Activated CD8-positive, alpha-beta memory T cell treated with anti-CD3 and anti-CD28 coated beads, Interleukin-2, amount 50 U/mL, for 24 hours (primary cell): ENCODE results near the gene LIPE.

Experiments
- DNase-seq: peaks from one replicate; pipeline ENCODE4 v3.0.0-alpha.2; 2020; ENCODE audit errors: extremely low read depth

The LIPE gene

GRCh38 chr19:42380155-42380554 is 47.0 kb downstream of the LIPE start:
- no peak for DNase-seq

DNA sequence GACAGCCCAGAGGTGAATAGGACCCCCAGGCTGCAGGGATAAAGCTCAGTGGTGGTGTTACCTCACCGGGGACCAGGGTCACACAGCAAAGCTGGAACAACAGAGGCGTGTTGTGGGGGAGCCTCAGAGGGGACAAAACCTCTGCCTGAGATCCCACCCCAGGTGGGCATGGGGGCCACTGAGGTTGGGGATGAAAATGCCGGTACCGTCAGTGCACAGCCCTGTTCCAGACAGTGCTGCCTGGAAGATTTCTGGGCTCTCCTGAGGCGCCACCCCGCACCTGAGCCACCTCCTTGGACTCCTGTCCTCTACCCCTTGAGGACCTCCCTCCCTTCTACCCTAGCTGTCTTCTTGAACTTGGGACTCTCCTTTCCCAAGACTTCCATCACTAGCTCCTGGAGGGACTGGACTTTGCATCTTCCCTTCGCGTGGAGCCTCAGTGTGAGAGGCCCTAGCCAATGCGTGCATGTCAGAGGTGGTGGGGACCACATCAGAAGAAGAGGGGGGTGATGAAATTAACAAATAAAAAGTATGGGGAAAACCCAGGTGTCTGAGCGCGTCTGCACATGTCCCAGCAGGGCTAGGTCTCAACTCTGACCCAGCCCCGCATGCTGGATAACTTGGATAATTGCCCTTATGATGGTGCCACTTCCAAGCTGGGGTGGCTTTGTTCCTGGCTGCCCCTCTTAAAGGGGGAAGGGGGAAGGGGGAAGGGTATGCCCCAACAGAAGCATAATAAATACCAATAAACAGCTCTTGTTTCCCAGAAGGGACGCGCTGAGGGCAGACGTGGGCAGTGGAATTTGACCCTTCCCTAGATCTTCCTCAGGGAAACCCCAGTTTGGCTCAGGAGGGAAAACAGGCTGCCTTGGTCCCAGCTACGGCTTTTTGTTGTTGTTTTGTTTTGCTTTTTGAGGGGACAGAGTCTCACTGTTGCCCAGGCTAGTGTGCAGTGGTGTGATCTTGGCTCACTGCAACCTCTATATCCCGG is 48.7 kb downstream of the LIPE start:
- DNase-seq, result no peak

DNA sequence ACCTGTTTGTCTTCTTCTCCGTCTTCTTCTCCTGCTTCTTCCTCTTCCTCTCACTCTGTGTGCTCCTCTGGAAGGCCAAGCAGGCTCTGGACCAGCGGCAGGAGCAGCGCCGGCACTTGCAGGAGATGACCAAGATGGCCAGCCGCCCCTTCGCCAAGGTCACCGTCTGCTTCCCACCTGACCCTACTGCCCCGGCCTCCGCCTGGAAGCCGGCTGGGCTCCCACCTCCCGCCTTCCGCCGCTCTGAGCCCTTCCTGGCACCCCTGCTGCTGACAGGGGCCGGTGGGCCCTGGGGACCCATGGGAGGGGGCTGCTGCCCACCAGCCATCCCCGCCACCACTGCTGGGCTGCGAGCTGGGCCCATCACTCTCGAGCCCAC is 51.0 kb downstream of the LIPE start:
- no peak for DNase-seq

DNA sequence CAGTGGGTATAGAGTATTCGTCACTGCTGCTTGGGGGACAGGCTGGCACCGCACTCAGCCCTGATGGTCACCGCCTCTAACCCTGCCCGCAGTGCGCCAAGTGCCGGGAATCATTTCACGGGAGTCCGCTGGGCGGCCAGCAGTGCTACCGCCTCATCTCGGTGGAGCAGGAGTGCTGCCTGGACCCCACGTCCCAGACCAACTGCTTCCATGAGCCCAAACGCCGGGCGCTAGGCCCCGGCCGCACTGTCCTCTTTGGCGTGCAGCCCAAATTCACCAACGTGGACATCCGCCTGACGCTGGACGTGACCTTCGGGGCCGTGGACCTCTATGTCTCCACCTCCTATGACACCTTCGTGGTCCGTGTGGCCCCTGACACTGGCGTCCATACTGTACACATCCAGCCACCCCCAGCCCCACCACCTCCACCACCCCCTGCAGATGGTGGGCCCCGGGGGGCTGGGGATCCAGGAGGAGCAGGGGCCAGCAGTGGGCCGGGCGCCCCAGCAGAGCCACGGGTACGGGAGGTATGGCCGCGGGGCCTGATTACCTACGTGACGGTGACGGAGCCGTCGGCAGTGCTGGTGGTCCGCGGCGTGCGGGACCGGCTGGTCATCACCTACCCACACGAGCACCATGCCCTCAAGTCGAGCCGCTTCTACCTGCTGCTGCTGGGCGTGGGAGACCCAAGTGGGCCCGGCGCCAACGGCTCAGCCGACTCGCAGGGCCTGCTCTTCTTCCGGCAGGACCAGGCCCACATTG is 51.6 kb downstream of the LIPE start:
- DNase-seq, result no peak

GRCh38 chr19:42374826-42375376 is 52.3 kb downstream of the LIPE start:
- no peak for DNase-seq

DNA sequence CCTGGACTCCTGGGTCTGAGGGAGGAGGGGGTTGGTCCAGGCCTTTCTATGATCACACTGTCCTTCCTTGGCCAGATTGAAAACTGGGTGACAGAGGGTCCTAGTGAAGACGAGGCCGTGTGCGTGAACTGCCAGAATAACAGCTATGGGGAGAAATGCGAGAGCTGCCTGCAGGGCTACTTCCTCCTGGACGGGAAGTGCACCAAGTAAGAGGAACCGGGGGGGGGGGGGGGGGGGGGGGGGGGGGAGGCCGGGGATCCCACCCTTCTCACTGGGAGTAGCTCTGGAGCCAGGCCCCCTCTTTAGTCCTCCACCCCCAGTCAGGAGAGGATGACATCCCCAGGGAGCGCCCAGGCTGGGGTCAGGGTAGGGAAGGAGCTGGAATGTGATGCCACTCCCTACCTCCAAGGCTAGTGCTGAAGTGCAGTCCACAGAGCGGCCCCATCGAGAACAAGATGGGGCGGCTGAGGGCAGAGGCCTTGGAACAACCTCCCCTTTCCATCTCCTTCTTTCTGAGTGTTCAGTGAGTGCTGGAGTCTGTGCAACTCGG is 56.5 kb downstream of the LIPE start:
- no peak for DNase-seq

- DNase-seq, result no peak
These were observed 57.1 kb downstream of the LIPE start for GRCh38 chr19:42370068-42370520.

GRCh38 chr19:42369433-42370067 is 57.6 kb downstream of the LIPE start:
- no peak for DNase-seq

DNA sequence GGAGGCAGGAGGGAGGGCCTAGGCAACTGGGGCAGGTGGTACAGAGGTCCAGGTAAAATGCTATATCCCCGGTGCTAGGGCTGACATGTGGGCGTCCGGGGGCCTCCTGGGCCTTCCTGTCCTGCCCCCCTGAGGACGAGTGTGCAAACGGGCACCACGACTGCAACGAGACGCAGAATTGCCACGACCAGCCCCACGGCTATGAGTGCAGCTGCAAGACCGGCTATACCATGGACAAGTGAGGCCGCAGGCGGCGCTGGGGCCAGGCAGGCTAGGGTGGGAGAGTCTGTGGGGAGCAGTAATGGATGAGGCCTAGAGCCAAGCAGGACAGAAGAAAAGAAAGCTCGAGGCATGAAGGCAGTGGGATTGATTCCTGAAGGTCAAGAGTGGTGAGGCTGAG is 58.4 kb downstream of the LIPE start:
- no peak for DNase-seq

DNA sequence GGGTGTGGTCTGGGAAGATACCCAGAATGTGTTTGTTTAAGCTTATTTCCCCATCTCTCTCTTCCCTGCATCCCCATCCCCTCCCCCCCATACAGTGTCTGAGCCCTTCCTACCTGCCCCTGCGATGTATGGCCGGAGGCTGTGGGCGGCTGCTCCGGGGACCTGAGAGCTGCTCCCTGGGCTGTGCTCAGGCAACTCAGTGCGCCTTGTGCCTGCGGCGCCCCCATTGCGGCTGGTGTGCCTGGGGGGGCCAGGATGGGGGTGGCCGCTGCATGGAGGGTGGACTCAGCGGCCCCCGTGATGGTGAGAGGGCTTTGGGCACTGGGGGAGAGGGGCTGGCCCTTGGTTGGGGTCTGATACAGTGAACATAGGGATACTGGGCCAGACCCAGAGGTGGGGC is 58.8 kb downstream of the LIPE start:
- DNase-seq, result no peak

- no peak for DNase-seq
These were observed 59.3 kb downstream of the LIPE start for GRCh38 chr19:42367929-42368328.

DNA sequence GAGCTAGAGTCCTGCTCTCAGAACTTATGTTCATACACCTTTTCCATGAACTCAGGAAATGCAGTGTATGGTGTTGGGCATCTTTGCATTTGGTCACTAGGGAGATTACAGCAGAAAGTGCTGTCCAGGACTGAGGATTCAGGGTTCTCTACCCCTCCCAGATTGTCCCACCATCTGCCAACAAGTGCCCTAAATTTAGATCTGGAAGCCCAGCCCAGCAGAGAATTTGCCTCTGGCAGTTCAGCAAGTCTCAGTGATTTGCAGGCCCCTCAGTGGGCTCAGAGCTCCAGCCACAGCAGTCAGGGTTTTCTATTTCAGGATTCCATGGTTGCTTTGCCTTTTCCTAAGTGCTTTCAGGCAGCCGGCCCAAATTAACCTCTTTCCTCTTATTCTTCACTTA is 60.5 kb downstream of the LIPE start:
- no peak for DNase-seq

DNA sequence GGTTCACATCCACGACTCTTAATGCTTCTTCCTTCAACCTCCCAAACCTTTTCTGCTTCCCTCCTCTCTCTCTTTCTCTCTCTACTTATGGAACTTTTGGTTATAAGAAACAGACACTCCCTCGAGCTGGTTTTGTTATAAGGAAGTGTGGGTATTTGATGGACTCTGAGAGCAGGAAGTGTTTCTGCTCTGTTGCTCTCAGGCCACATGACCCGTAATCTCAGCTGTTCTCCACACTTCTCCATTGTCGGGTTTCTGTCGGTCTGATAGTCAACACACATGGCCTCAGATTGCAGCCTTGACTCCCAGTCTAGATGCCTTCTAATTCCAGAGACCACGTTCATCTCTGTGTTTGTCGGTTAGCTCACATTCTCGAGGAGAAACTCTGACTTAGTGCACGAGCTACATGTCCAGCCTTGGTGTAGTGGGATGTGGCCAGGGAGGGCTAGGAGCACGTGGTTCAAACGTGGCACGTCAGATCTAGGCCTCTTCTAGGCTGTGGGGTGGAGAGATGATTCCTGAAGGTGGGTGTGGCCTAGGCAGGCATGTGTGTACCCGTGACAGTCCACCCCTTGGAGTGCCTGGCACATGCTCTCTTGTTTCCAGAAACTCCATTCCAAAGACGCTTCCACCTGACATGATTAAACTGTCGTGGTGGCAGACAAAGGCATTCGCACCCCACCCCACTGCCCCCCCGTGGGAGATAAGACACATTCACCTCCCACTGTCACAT is 63.4 kb downstream of the LIPE start:
- no peak for DNase-seq

DNA sequence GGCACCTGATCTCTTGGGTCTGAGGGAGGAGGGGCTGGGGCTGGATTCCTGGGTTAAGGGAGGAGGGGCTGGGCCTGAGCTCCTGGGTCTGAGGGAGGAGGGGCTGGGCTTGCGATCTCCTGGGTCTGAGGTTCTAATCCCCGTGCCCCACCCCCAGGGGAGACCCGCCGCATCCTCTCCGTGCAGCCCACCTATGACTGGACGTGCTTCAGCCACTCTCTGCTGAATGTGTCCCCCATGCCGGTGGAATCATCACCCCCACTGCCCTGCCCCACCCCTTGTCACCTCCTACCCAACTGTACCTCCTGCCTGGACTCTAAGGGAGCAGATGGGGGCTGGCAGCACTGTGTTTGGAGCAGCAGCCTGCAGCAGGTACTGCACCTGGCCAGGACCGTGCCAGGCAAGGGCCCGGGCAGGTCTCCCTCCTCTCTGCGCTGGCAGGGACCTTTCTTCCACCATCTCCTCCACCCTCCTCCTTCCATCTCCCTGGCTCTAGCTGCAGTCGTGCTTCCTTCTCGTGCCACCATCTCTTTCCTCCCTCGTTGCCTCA is 64.2 kb downstream of the LIPE start:
- DNase-seq, result no peak

DNA sequence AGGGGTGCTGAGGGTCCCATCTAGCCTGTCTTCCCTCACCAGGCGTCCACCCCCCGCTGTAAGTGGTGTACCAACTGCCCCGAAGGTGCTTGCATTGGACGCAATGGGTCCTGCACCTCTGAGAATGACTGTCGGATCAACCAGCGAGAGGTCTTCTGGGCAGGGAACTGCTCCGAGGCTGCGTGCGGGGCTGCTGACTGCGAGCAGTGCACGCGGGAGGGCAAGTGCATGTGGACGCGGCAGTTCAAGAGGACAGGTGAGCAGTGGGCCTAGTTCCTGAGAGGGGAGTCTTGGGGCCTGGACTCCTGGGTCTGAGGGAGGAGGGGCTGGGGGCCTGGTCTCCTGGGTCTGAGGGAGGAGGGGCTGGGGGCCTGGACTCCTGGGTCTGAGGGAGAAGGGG is 64.8 kb downstream of the LIPE start:
- no peak for DNase-seq

DNA sequence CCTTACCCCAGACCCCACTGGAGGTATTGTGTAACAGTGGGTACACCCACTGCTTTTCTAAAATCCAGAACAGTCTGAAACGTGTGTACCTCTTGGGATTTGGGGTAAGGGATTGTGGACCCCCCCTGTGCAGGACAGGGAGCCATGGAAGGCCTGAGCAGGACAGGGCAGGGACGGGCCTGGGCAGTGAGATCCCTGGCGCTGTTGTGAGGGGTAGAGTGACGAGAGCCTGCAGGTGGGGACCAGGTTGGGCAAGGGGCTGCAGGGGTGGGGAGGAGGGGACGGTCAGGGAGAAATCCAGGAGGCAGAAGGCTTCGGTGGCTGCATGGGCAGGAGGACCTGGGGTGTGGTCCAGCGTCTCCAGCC is 65.7 kb downstream of the LIPE start:
- DNase-seq, result no peak

- DNase-seq, result no peak
These were observed 66.2 kb downstream of the LIPE start for GRCh38 chr19:42360787-42361544.

DNA sequence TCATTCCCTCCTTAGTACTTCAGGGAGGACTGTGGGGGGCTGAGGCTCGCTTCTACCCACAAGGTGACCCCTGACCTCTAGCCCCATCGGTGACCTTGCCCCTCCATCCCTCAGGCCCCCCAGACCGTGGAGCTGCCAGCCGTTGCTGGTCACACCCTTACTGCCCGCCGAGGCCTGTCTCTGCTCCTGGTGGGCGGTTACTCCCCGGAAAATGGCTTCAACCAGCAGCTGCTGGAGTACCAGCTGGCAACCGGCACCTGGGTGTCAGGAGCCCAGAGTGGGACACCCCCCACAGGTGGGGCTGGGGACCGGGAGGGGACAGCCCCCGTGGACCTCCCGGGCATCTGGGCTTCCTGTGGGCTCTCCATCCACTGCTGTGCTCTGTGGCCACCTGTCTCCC is 69.9 kb downstream of the LIPE start:
- DNase-seq, result no peak

GRCh38 chr19:42356686-42357085 is 70.5 kb downstream of the LIPE start:
- DNase-seq, result no peak

GRCh38 chr19:42355896-42356295 is 71.3 kb downstream of the LIPE start:
- no peak for DNase-seq
